ENCODE data around the gene CHI3L2. TPM values are rescaled to one million over a fixed set of nuclear protein-coding genes. Genes with fewer than 3 reads are reported as not detected.

CHI3L2 gene
- total RNA-seq (10 to 100 TPM in 1 of 5 donors, 1 to 10 TPM in 1, not detected in 3; 2.8 to 28.1 TPM), polyA plus RNA-seq (1 to 10 TPM; 1.4 to 5.7 (median 2.3) TPM)
- long read RNA-seq, donor 1: 0 reads
- long read RNA-seq, donor 2, partial matches to known transcripts: 13 of 18 reads
- long read RNA-seq, donor 2, other reads (novel, unspliced or antisense): 5 of 18 reads
- long read RNA-seq, donor 3, partial matches to known transcripts: 6 of 6 reads
- long read RNA-seq, donor 3, other reads (novel, unspliced or antisense): 0 of 6 reads
- long read RNA-seq, donor 4: 0 reads
- long read RNA-seq, donor 5: 0 reads
- long read RNA-seq, donor 6: 0 reads
- long read RNA-seq, donor 7, partial matches to known transcripts: 0 of 1 reads
- long read RNA-seq, donor 7, other reads (novel, unspliced or antisense): 0 of 1 reads
- long read RNA-seq, donor 8: 0 reads
- long read RNA-seq, donor 9: 0 reads
- long read RNA-seq, donor 10, partial matches to known transcripts: 0 of 1 reads
- long read RNA-seq, donor 10, other reads (novel, unspliced or antisense): 0 of 1 reads

GRCh38 chr1:111227434-111227833, at the start of gene CHI3L2:
CHI3L2 (plus strand) TSS chr1:111227713; CDS start chr1:111227730, 17 bp downstream.
- no peak for DNase-seq
- no peaks in the 10 kb centered on the region for H3K27me3 ChIP-seq
- intact Hi-C loops (cut with DNase I; ENCODE audit: low total_unique reads): loop anchor here (10.0 kb wide), 1 partner anchor 107 kb away; no protein-coding TSS in a partner anchor
- H3K4me1 ChIP-seq: peaks cover 20 to 41% (median 24%) of the 10 kb centered on the region in 4 donors
- H3K9me3 ChIP-seq: no peaks in the 10 kb centered on the region
- H3K4me3 ChIP-seq: no peak within 1 kb of the TSS
- TF ChIP-seq, protein P1, sequence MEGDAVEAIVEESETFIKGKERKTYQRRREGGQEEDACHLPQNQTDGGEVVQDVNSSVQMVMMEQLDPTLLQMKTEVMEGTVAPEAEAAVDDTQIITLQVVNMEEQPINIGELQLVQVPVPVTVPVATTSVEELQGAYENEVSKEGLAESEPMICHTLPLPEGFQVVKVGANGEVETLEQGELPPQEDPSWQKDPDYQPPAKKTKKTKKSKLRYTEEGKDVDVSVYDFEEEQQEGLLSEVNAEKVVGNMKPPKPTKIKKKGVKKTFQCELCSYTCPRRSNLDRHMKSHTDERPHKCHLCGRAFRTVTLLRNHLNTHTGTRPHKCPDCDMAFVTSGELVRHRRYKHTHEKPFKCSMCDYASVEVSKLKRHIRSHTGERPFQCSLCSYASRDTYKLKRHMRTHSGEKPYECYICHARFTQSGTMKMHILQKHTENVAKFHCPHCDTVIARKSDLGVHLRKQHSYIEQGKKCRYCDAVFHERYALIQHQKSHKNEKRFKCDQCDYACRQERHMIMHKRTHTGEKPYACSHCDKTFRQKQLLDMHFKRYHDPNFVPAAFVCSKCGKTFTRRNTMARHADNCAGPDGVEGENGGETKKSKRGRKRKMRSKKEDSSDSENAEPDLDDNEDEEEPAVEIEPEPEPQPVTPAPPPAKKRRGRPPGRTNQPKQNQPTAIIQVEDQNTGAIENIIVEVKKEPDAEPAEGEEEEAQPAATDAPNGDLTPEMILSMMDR (IDR thresholded peaks at IDR 0.05): no peak
- no peak for TF ChIP-seq POLR2AphosphoS5 (IDR thresholded peaks at IDR 0.05)
- no peak for TF ChIP-seq POLR2A (IDR thresholded peaks at IDR 0.05)
- no peak for TF ChIP-seq EP300 (IDR thresholded peaks at IDR 0.05)
- WGBS, 5 donors: 65 to 82% (median 72%) methylated on average over 3 of the region's 3 CpGs
- no peaks in the 10 kb centered on the region for H3K36me3 ChIP-seq
- peak within 1 kb of the TSS in 4 of 5 donors; percentile 39 to 66 (median 57) for H3K27ac ChIP-seq

- peaks cover 3 to 73% (median 64%) of the 10 kb centered on the region in 4 donors for H3K36me3 ChIP-seq
- intact Hi-C loops (cut with DNase I; ENCODE audit: low total_unique reads): no loop called here
- no peaks in the 10 kb centered on the region for H3K9me3 ChIP-seq
- no peak overlapping the region for H3K4me3 ChIP-seq
- TF ChIP-seq POLR2A (IDR thresholded peaks at IDR 0.05) (no peak), POLR2AphosphoS5 (IDR thresholded peaks at IDR 0.05) (no peak), EP300 (IDR thresholded peaks at IDR 0.05) (no peak)
- TF ChIP-seq, protein P1 (IDR thresholded peaks at IDR 0.05): no peak
- peaks cover 0 to 4% (median 0%) of the 10 kb centered on the region in 4 donors for H3K4me1 ChIP-seq
- no peak overlapping the region for H3K27ac ChIP-seq
- DNase-seq: no peak
- H3K27me3 ChIP-seq: no peaks in the 10 kb centered on the region
Measured at GRCh38 chr1:111179968-111180533, 47.5 kb upstream of the CHI3L2 start.

GRCh38 chr1:111182052-111182451, 45.5 kb upstream of the CHI3L2 start:
- WGBS, 5 donors: 82 to 92% (median 84%) methylated on average over 2 of the region's 2 CpGs
- peaks cover 8 to 76% (median 63%) of the 10 kb centered on the region in 4 donors for H3K36me3 ChIP-seq
- H3K4me1 ChIP-seq: peaks cover 0 to 6% (median 2%) of the 10 kb centered on the region in 4 donors
- H3K4me3 ChIP-seq: no peak overlapping the region
- no peak for TF ChIP-seq POLR2AphosphoS5 (IDR thresholded peaks at IDR 0.05)
- no peak for TF ChIP-seq EP300 (IDR thresholded peaks at IDR 0.05)
- TF ChIP-seq, protein P1 (IDR thresholded peaks at IDR 0.05): no peak
- TF ChIP-seq POLR2A (IDR thresholded peaks at IDR 0.05): no peak
- no peak overlapping the region for H3K27ac ChIP-seq
- no peaks in the 10 kb centered on the region for H3K9me3 ChIP-seq
- H3K27me3 ChIP-seq: no peaks in the 10 kb centered on the region
- intact Hi-C loops (cut with DNase I; ENCODE audit: low total_unique reads): no loop called here
- DNase-seq: no peak

GRCh38 chr1:111183308-111184069, 44.0 kb upstream of the CHI3L2 start:
- Histone ChIP-seq H3K9me3 (no peaks in the 10 kb centered on the region), H3K27ac (peak overlapping the region in 1 of 5 donors; percentile 11), H3K36me3 (peaks cover 19 to 80% (median 67%) of the 10 kb centered on the region in 4 donors), H3K4me3 (no peak overlapping the region), H3K4me1 (peaks cover 0 to 6% (median 2%) of the 10 kb centered on the region in 4 donors), H3K27me3 (no peaks in the 10 kb centered on the region)
- 89 to 94% (median 90%) methylated on average over 6 of the region's 6 CpGs for WGBS, 5 donors
- intact Hi-C loops (cut with DNase I; ENCODE audit: low total_unique reads): no loop called here
- TF ChIP-seq POLR2A (IDR thresholded peaks at IDR 0.05) (no peak), EP300 (IDR thresholded peaks at IDR 0.05) (no peak)
- TF ChIP-seq, protein P1 (IDR thresholded peaks at IDR 0.05): no peak
- DNase-seq: no peak

Data from stomach (tissue), 19 donors.